GM19468 (cell line): ENCODE results near the gene CTBP1.
"Not testable (repeated sequence)": the region's sequence is repeated elsewhere in the genome, so short reads cannot be mapped to it uniquely, and the experiment has no call there.

Source experiments
- ATAC-seq: cut with Tn5 transposase; IDR thresholded peaks from one replicate; pipeline ENCODE4 v1.9.1; 2021; ENCODE audit warnings: mild to moderate bottlenecking, moderate library complexity, moderate number of reproducible peaks; ENCODE audit not compliant: unreplicated experiment; ENCODE audit errors: extremely low read depth

Gene CTBP1

GRCh38 chr4:1239950-1240307, 9.0 kb downstream of the CTBP1 start:
- no peak for ATAC-seq

GRCh38 chr4:1239141-1239949, 9.6 kb downstream of the CTBP1 start:
- ATAC-seq = no peak

GRCh38 chr4:1238676-1239000, 10.3 kb downstream of the CTBP1 start:
- no peak for ATAC-seq

- ATAC-seq = no peak
These were observed 10.8 kb downstream of the CTBP1 start for GRCh38 chr4:1237981-1238675.

GRCh38 chr4:1237261-1237660, 11.7 kb downstream of the CTBP1 start:
- ATAC-seq = not testable (repeated sequence)

- not testable (repeated sequence) for ATAC-seq
These were observed 12.1 kb downstream of the CTBP1 start for GRCh38 chr4:1236836-1237235.

- ATAC-seq = no peak
These were observed 12.8 kb downstream of the CTBP1 start for GRCh38 chr4:1236103-1236641.

GRCh38 chr4:1235381-1236102, 13.4 kb downstream of the CTBP1 start:
- no peak for ATAC-seq

GRCh38 chr4:1234811-1235292, 14.1 kb downstream of the CTBP1 start:
- no peak for ATAC-seq

- no peak for ATAC-seq
These were observed 14.6 kb downstream of the CTBP1 start for GRCh38 chr4:1234309-1234695.

- ATAC-seq = no peak
These were observed 15.2 kb downstream of the CTBP1 start for GRCh38 chr4:1233641-1234308.

- ATAC-seq = no peak
These were observed 16.0 kb downstream of the CTBP1 start for GRCh38 chr4:1232661-1233621.

GRCh38 chr4:1231637-1232360, 17.1 kb downstream of the CTBP1 start:
- ATAC-seq = no peak

- ATAC-seq = no peak
These were observed 17.8 kb downstream of the CTBP1 start for GRCh38 chr4:1230971-1231636.

- ATAC-seq = no peak
These were observed 18.6 kb downstream of the CTBP1 start for GRCh38 chr4:1230316-1230715.

- no peak for ATAC-seq
These were observed 19.6 kb downstream of the CTBP1 start for GRCh38 chr4:1229117-1229849.

- ATAC-seq = no peak
These were observed 21.1 kb downstream of the CTBP1 start for GRCh38 chr4:1227816-1228215.
